GM18873 (cell line): ENCODE results near the gene NKPD1.

ENCODE experiments used
- ATAC-seq: cut with Tn5 transposase; IDR thresholded peaks from one replicate; pipeline ENCODE4 v1.9.1; 2021; ENCODE audit warnings: mild to moderate bottlenecking, moderate library complexity, moderate number of reproducible peaks; ENCODE audit not compliant: unreplicated experiment, low FRiP score

NKPD1 gene

GRCh38 chr19:45156751-45157150, 4.0 kb downstream of the NKPD1 start:
- ATAC-seq, result no peak

GRCh38 chr19:45156011-45156630, 4.7 kb downstream of the NKPD1 start:
- ATAC-seq, result no peak

- no peak for ATAC-seq
These were observed 6.5 kb downstream of the NKPD1 start for GRCh38 chr19:45154064-45154827.

- ATAC-seq, result no peak
These were observed 7.3 kb downstream of the NKPD1 start for GRCh38 chr19:45153339-45154063.

GRCh38 chr19:45152504-45153338, 8.1 kb downstream of the NKPD1 start:
- ATAC-seq, result no peak

- no peak for ATAC-seq
These were observed 8.8 kb downstream of the NKPD1 start for GRCh38 chr19:45151821-45152503.

- no peak for ATAC-seq
These were observed 9.5 kb downstream of the NKPD1 start for GRCh38 chr19:45151320-45151719.

- no peak for ATAC-seq
These were observed 10.0 kb downstream of the NKPD1 start for GRCh38 chr19:45150751-45151281.

GRCh38 chr19:45150180-45150579, 10.6 kb downstream of the NKPD1 start:
- ATAC-seq, result no peak

GRCh38 chr19:45149129-45149528, 11.7 kb downstream of the NKPD1 start:
- no peak for ATAC-seq

- no peak for ATAC-seq
These were observed 12.7 kb downstream of the NKPD1 start for GRCh38 chr19:45147835-45148676.

GRCh38 chr19:45146741-45147205, 14.0 kb downstream of the NKPD1 start:
- no peak for ATAC-seq

GRCh38 chr19:45146251-45146650, 14.5 kb downstream of the NKPD1 start:
- no peak for ATAC-seq

GRCh38 chr19:45145270-45146189, 15.3 kb downstream of the NKPD1 start:
- ATAC-seq, result no peak

- no peak for ATAC-seq
These were observed 16.1 kb downstream of the NKPD1 start for GRCh38 chr19:45144431-45145269.

GRCh38 chr19:45142726-45143110, 18.1 kb downstream of the NKPD1 start:
- ATAC-seq, result no peak
